Measurements from ENCODE around the gene SMAD7. TPM values are rescaled to one million over a fixed set of nuclear protein-coding genes. Genes with fewer than 3 reads are reported as not detected.
A peak's percentile ranks its signal among the peaks of the same experiment; 100 is the strongest.

SMAD7 gene
- total RNA-seq, 2 experiments from 2014 or later: 244 to 254 TPM

- Mint-ChIP-seq H3K4me1 (ENCODE audit: low read depth) (peaks cover 59% of the 10 kb centered on the region), H3K36me3 (ENCODE audit: low read depth) (peaks cover 50% of the 10 kb centered on the region), H3K27me3 (no peaks in the 10 kb centered on the region), H3K27ac (peak overlapping the region; percentile 62), H3K9me3 (no peaks in the 10 kb centered on the region), H3K4me3 (peak overlapping the region; percentile 51)
- Histone ChIP-seq H3K27ac (ENCODE audit: low read depth in 1 of 2, low read length in 2 of 2) (no peak overlapping the region), H3K4me3 (ENCODE audit: low read length) (no peak overlapping the region), H3K4me1 (ENCODE audit: insufficient read depth, low read length) (peaks cover 32% of the 10 kb centered on the region), H3K27me3 (ENCODE audit: control insufficient read depth in 1 of 2, insufficient read depth in 2 of 2, low read length in 2 of 2) (no peaks in the 10 kb centered on the region), H3K36me3 (ENCODE audit: insufficient read depth, low read length) (peaks cover 20% of the 10 kb centered on the region), H3K9me3 (ENCODE audit: control insufficient read depth in 1 of 2, insufficient read depth in 1 of 2, low read length in 2 of 2) (no peaks in the 10 kb centered on the region)
- intact Hi-C loops (cut with DNase I, micrococcal nuclease): loop anchor here (5.0 kb wide), 2 partner anchors 33 to 72 kb away; partner anchors contain the start of gene SMAD7 (in 1 of the 2)
- ATAC-seq (ENCODE audit: poor library complexity): peak; percentile 21
- TF ChIP-seq CTCF (IDR thresholded peaks at IDR 0.05): no peak
- CTCF ChIA-PET: interaction anchor here (1.2 to 1.5 kb wide), 2 partner anchors 19 to 21 kb away, joined by 3 to 4 read pairs; no protein-coding TSS in a partner anchor
- peak in 2 of 14 experiments; percentile 3 to 27 for DNase-seq
- POLR2A ChIA-PET: no interaction called here
These were observed 31.9 kb downstream of the SMAD7 start for GRCh38 chr18:48918660-48919456.

- H3K4me1 Mint-ChIP-seq (ENCODE audit: low read depth): peaks cover 58% of the 10 kb centered on the region
- H3K9me3 ChIP-seq (ENCODE audit: control insufficient read depth in 1 of 2, insufficient read depth in 1 of 2, low read length in 2 of 2): no peaks in the 10 kb centered on the region
- no peak overlapping the region for H3K27ac ChIP-seq (ENCODE audit: low read depth in 1 of 2, low read length in 2 of 2)
- peaks cover 20% of the 10 kb centered on the region for H3K36me3 ChIP-seq (ENCODE audit: insufficient read depth, low read length)
- DNase-seq: peak in 2 of 14 experiments; percentile 1 to 35
- ChIA-PET CTCF (interaction anchor here (1.8 kb wide), 1 partner anchor 20 kb away, joined by 3 read pairs; no protein-coding TSS in a partner anchor), POLR2A (no interaction called here)
- H3K9me3 Mint-ChIP-seq: no peaks in the 10 kb centered on the region
- no peak for ATAC-seq (ENCODE audit: poor library complexity)
- TF ChIP-seq CTCF (IDR thresholded peaks at IDR 0.05): no peak
- H3K4me1 ChIP-seq (ENCODE audit: insufficient read depth, low read length): peaks cover 31% of the 10 kb centered on the region
- H3K4me3 ChIP-seq (ENCODE audit: low read length): no peak overlapping the region
- peak overlapping the region; percentile 71 for H3K27ac Mint-ChIP-seq
- intact Hi-C loops (cut with DNase I, micrococcal nuclease): loop anchor here (5.0 kb wide), 2 partner anchors 34 to 71 kb away; partner anchors contain the start of gene SMAD7 (in 1 of the 2)
- no peaks in the 10 kb centered on the region for H3K27me3 ChIP-seq (ENCODE audit: control insufficient read depth in 1 of 2, insufficient read depth in 2 of 2, low read length in 2 of 2)
- peaks cover 41% of the 10 kb centered on the region for H3K36me3 Mint-ChIP-seq (ENCODE audit: low read depth)
- no peaks in the 10 kb centered on the region for H3K27me3 Mint-ChIP-seq
- peak overlapping the region; percentile 42 for H3K4me3 Mint-ChIP-seq
These were observed 32.9 kb downstream of the SMAD7 start for GRCh38 chr18:48917579-48918517.
